B cell (primary cell): ENCODE results near the gene FIBIN. TPM values are rescaled to one million over a fixed set of nuclear protein-coding genes. Genes with fewer than 3 reads are reported as not detected.

Experiments
- ATAC-seq: fragments of 200-7000 bp; cut with Tn5 transposase; one replicate; pipeline ENCODE4 v1.10.0; 2021; ENCODE audit warnings: low read depth, mild to moderate bottlenecking, moderate number of reproducible peaks, moderate library complexity
- CTCF ChIA-PET: fragments of 350-600 bp; sonication (Branson Sonifier 250); formaldehyde crosslinking; loops from one replicate; lab custom pipeline; 2021; ENCODE audit warnings: antibody characterized with exemption, inconsistent platforms; lab: Charles Lee
- POLR2A ChIA-PET: fragments of 350-600 bp; sonication (Branson Sonifier 250); formaldehyde crosslinking; loops from one replicate; lab custom pipeline; 2021; ENCODE audit warnings: antibody characterized with exemption; lab: Charles Lee
- DNase-seq: peaks from one replicate; pipeline ENCODE4 v3.0.0; 2013
- H2AFZ ChIP-seq: 2 replicates; pipeline ENCODE4 v1.6.1; 2012; ENCODE audit warnings: mild to moderate bottlenecking, low read depth, low read length; ENCODE audit not compliant: insufficient read depth, poor library complexity, severe bottlenecking
- H3K27ac ChIP-seq, 2 donors: 1 replicate in 1 of 2; 2 replicates in 1 of 2; pipeline ENCODE4 v1.5.1; 2012 to 2013; ENCODE audit warnings: low read length in 2 of 2, mild to moderate bottlenecking in 2 of 2, moderate library complexity in 1 of 2
- H3K27me3 ChIP-seq, 4 experiments: fragments of 200-600 bp in 1 of 4; sonication (generic) in 1 of 4; replicated peaks in 1 of 4; 1 replicate in 2 of 4; 2 replicates in 2 of 4; pipeline versions ENCODE4 v1.6.1 to v1.7.0; 2013 to 2016; ENCODE audit warnings: low read length in 3 of 4, mild to moderate bottlenecking in 2 of 4, mixed read lengths in 1 of 4, moderate library complexity in 1 of 4; ENCODE audit not compliant: insufficient read depth in 4 of 4, control insufficient read depth in 3 of 4; ENCODE audit errors: control extremely low read depth in 1 of 4
- H3K36me3 ChIP-seq, 2 experiments: replicated peaks in 1 of 2; 1 replicate in 1 of 2; 2 replicates in 1 of 2; pipeline versions ENCODE4 v1.6.1 to v1.7.1; 2013; ENCODE audit warnings: low read length in 1 of 2; ENCODE audit not compliant: insufficient read depth in 2 of 2, control insufficient read depth in 1 of 2; ENCODE audit errors: control extremely low read depth in 1 of 2, extremely low read depth in 1 of 2
- H3K4me1 ChIP-seq, 2 donors: fragments of 200-600 bp in 1 of 2; sonication (generic) in 1 of 2; 1 replicate in 1 of 2; 2 replicates in 1 of 2; pipeline versions ENCODE4 v1.5.1 to v1.6.1; 2013 to 2017; ENCODE audit warnings: low read length in 2 of 2; ENCODE audit not compliant: control insufficient read depth in 2 of 2, insufficient read depth in 2 of 2
- H3K4me2 ChIP-seq: replicated peaks from 2 replicates; pipeline ENCODE3; 2012; ENCODE audit warnings: mild to moderate bottlenecking, low read depth, low read length; ENCODE audit not compliant: poor library complexity, severe bottlenecking
- H3K4me3 ChIP-seq, 5 experiments: fragments of 200-600 bp in 1 of 5; sonication (generic) in 1 of 5; 1 replicate in 3 of 5; 2 replicates in 2 of 5; pipeline versions ENCODE4 v1.5.1 to v1.7.0; 2011 to 2016; ENCODE audit warnings: low read length in 4 of 5, mild to moderate bottlenecking in 4 of 5, low read depth in 2 of 5, control low read depth in 1 of 5, moderate library complexity in 1 of 5; ENCODE audit not compliant: insufficient read depth in 1 of 5; ENCODE audit errors: control extremely low read depth in 1 of 5, extremely low read depth in 1 of 5
- H3K79me2 ChIP-seq: fragments of 200-600 bp; sonication (generic); one replicate; pipeline ENCODE4 v1.6.0; 2016; ENCODE audit warnings: low read length; ENCODE audit not compliant: control insufficient read depth, insufficient read depth
- H3K9ac ChIP-seq: fragments of 200-600 bp; sonication (generic); 2 replicates; pipeline ENCODE4 v1.6.1; 2017; ENCODE audit warnings: mild to moderate bottlenecking, low read length, moderate library complexity
- H3K9me3 ChIP-seq, 3 donors: one replicate each; pipeline versions ENCODE4 v1.6.1 to v1.7.1; 2013; ENCODE audit warnings: low read length in 2 of 3; ENCODE audit not compliant: control insufficient read depth in 2 of 3, insufficient read depth in 1 of 3; ENCODE audit errors: control extremely low read depth in 1 of 3
- H4K20me1 ChIP-seq: 2 replicates; pipeline ENCODE4 v1.6.0; 2012; ENCODE audit warnings: mild to moderate bottlenecking, low read length; ENCODE audit not compliant: insufficient read depth, control insufficient read depth, poor library complexity, severe bottlenecking
- H3K27ac Mint-ChIP-seq: one replicate; pipeline ENCODE4 v1.8.0; 2021; ENCODE audit warnings: mixed read lengths
- H3K27me3 Mint-ChIP-seq: one replicate; pipeline ENCODE4 v1.8.0; 2021; ENCODE audit warnings: mixed read lengths
- H3K4me1 Mint-ChIP-seq: one replicate; pipeline ENCODE4 v1.8.0; 2021; ENCODE audit warnings: mixed read lengths
- H3K4me3 Mint-ChIP-seq: one replicate; pipeline ENCODE4 v1.8.0; 2021; ENCODE audit warnings: mixed read lengths
- H3K9me3 Mint-ChIP-seq: one replicate; pipeline ENCODE4 v1.8.0; 2022; ENCODE audit warnings: mixed read lengths; ENCODE audit not compliant: insufficient read depth
- EZH2 ChIP-seq: IDR thresholded peaks from 2 replicates; pipeline ENCODE4 v1.6.1; 2012; ENCODE audit warnings: borderline replicate concordance, low read depth, mild to moderate bottlenecking, moderate library complexity, low read length; ENCODE audit not compliant: insufficient read depth, poor library complexity, severe bottlenecking
- WGBS: methylation state at CpG from one replicate; pipeline ENCODE4 v1.1.5; 2013; ENCODE audit warnings: missing lambda C conversion rate; ENCODE audit not compliant: insufficient coverage; 5-methylcytosine and 5-hydroxymethylcytosine counted together
- intact Hi-C: fragments of 100-400 bp; cut with micrococcal nuclease; formaldehyde crosslinking; loops from one replicate; pipeline ENCODE4 v1.10.0; 2022
- polyA plus RNA-seq: library from polyadenylated mRNA; depleted of rRNA; stranded (reverse); fragments of >200 nt; gene quantifications from 2 replicates; pipeline ENCODE4 v1.2.3, GENCODE V29; 2012
- total RNA-seq, 2 donors: library from RNA; stranded (reverse); fragments of 120-200 nt in 1 of 2; gene quantifications; 1 replicate in 1 of 2; 2 replicates in 1 of 2; pipeline versions ENCODE4 v1.2.3 to v1.2.4, GENCODE V29; 2013 to 2022
- TF ChIP-seq, protein P1 (sequence below): fragments of 200-600 bp; IDR thresholded peaks from one replicate; pipeline ENCODE4 v1.8.0; 2022; ENCODE audit warnings: antibody characterized with exemption, mild to moderate bottlenecking

Gene FIBIN
- total and polyA plus RNA-seq, 2 donors (not counting 1 experiment from before 2014, with no cell fraction given), result not detected

DNA sequence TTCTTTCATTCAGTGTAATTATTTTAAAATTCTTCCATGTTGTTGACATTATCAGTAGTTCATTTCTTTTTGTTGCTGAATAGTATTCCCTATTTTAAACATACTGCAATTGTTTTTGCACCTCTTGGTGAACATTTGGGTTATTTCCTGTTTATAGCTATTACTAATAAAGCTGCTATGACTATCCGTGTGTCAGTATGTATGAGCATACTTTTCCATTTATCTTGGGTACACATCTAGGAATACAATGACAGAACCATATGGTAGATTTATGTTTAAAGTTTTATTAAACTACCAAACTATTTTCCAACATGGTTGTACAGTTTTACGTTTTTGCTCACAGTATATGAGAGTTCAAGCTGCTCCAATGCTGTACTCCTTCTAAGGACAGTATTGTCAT lies 22.0 kb upstream of the FIBIN start:
- Mint-ChIP-seq H3K4me1 (no peaks in the 10 kb centered on the region), H3K9me3 (no peaks in the 10 kb centered on the region), H3K4me3 (no peak overlapping the region), H3K27ac (no peak overlapping the region), H3K27me3 (no peaks in the 10 kb centered on the region)
- DNase-seq (no peak), ATAC-seq (no peak)
- intact Hi-C loops, result no loop called here
- no peak for TF ChIP-seq EZH2
- TF ChIP-seq, protein P1, sequence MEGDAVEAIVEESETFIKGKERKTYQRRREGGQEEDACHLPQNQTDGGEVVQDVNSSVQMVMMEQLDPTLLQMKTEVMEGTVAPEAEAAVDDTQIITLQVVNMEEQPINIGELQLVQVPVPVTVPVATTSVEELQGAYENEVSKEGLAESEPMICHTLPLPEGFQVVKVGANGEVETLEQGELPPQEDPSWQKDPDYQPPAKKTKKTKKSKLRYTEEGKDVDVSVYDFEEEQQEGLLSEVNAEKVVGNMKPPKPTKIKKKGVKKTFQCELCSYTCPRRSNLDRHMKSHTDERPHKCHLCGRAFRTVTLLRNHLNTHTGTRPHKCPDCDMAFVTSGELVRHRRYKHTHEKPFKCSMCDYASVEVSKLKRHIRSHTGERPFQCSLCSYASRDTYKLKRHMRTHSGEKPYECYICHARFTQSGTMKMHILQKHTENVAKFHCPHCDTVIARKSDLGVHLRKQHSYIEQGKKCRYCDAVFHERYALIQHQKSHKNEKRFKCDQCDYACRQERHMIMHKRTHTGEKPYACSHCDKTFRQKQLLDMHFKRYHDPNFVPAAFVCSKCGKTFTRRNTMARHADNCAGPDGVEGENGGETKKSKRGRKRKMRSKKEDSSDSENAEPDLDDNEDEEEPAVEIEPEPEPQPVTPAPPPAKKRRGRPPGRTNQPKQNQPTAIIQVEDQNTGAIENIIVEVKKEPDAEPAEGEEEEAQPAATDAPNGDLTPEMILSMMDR, result no peak
- WGBS, result no CpG with 5 or more reads among the region's 2 CpGs
- H3K27ac ChIP-seq, result no peak overlapping the region
- H3K4me3 ChIP-seq, result no peak overlapping the region
- H3K4me1 ChIP-seq, result no peaks in the 10 kb centered on the region
- no peak overlapping the region for H3K4me2 ChIP-seq
- H4K20me1 ChIP-seq, result no peaks in the 10 kb centered on the region
- H3K9me3 ChIP-seq, result no peaks in the 10 kb centered on the region
- H2AFZ ChIP-seq, result no peak overlapping the region
- ChIA-PET POLR2A (no interaction called here), CTCF (no interaction called here)
- no peaks in the 10 kb centered on the region for H3K79me2 ChIP-seq
- no peak overlapping the region for H3K9ac ChIP-seq
- H3K27me3 ChIP-seq, result no peaks in the 10 kb centered on the region
- no peaks in the 10 kb centered on the region for H3K36me3 ChIP-seq

DNA sequence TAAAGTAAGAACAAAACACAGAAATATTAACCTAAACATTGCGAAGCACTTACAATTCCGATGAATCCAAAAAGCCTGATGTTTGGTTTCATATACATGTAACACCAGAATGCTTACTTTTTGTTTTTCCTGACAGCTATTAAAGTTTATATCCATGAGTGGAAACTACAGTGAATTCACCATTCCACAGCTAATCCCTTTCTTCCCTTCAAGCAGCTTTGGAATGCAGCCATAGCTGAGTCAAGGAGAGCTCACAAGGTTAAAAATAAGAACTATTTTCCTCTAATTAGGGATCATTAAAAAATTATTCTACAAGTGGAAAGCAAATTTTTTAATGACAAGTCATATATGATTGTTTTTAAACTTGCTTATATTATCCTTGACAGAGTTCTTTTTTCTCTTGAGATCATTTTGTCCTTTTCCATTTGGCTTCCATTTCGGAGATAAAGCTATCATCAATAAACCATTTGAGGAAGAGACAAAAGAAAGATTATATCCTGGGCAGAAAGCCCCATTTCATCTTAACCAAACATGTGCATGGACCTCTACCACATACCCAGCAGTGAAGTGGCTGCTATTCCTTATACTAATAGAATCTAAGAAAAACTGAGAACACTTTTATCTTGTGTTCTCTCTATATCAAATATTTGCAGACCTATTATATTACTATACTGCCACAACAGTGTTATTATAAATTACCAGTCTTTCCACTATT lies 19.7 kb upstream of the FIBIN start:
- CTCF ChIA-PET, result no interaction called here
- ATAC-seq (no peak), DNase-seq (no peak)
- no peak overlapping the region for H2AFZ ChIP-seq
- no peaks in the 10 kb centered on the region for H3K4me1 ChIP-seq
- H3K4me3 ChIP-seq, result no peak overlapping the region
- no CpG with 5 or more reads among the region's 3 CpGs for WGBS
- no peaks in the 10 kb centered on the region for H3K36me3 ChIP-seq
- H3K27me3 Mint-ChIP-seq, result no peaks in the 10 kb centered on the region
- no peaks in the 10 kb centered on the region for H4K20me1 ChIP-seq
- no peak overlapping the region for H3K4me2 ChIP-seq
- no peaks in the 10 kb centered on the region for H3K4me1 Mint-ChIP-seq
- H3K9ac ChIP-seq, result no peak overlapping the region
- H3K9me3 Mint-ChIP-seq, result peaks cover 3% of the 10 kb centered on the region
- H3K79me2 ChIP-seq, result no peaks in the 10 kb centered on the region
- H3K27ac Mint-ChIP-seq, result no peak overlapping the region
- POLR2A ChIA-PET, result no interaction called here
- intact Hi-C loops, result no loop called here
- H3K9me3 ChIP-seq, result peaks cover 0 to 5% (median 0%) of the 10 kb centered on the region in 3 donors
- no peaks in the 10 kb centered on the region for H3K27me3 ChIP-seq
- H3K27ac ChIP-seq, result no peak overlapping the region
- no peak overlapping the region for H3K4me3 Mint-ChIP-seq
- TF ChIP-seq EZH2, result no peak
- TF ChIP-seq, protein P1, result no peak
